ENCODE results near the gene FOXQ1. TPM values are rescaled to one million over a fixed set of nuclear protein-coding genes. Genes with fewer than 3 reads are reported as not detected.

FOXQ1 gene
- total RNA-seq, 1 donor from 2014 or later = not detected

DNA sequence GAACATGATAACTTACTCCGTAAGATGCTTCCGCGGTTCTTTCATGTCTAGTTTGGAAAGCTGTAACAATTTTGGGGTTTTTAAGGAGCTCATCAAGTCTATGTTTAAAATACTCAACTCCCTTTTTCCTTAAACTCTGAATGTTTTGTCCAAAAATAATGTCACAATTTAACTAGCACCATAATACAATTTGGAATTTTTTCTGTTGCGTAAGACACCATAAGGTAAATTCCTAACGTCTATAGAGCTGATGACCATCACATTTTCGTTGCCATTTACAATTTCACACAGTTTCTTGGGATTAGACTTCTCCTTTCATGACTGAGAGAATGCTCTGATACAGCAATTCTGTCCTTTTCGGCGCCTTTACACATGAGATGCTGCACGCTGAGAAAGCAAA, 50.7 kb downstream of the FOXQ1 start:
- TF ChIP-seq, protein P1, sequence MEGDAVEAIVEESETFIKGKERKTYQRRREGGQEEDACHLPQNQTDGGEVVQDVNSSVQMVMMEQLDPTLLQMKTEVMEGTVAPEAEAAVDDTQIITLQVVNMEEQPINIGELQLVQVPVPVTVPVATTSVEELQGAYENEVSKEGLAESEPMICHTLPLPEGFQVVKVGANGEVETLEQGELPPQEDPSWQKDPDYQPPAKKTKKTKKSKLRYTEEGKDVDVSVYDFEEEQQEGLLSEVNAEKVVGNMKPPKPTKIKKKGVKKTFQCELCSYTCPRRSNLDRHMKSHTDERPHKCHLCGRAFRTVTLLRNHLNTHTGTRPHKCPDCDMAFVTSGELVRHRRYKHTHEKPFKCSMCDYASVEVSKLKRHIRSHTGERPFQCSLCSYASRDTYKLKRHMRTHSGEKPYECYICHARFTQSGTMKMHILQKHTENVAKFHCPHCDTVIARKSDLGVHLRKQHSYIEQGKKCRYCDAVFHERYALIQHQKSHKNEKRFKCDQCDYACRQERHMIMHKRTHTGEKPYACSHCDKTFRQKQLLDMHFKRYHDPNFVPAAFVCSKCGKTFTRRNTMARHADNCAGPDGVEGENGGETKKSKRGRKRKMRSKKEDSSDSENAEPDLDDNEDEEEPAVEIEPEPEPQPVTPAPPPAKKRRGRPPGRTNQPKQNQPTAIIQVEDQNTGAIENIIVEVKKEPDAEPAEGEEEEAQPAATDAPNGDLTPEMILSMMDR (IDR thresholded peaks at IDR 0.05) = no peak
- ChIA-PET CTCF (no interaction called here), POLR2A (no interaction called here)
- Mint-ChIP-seq H3K4me1 (no peaks in the 10 kb centered on the region), H3K36me3 (ENCODE audit: low read depth) (no peaks in the 10 kb centered on the region), H3K27ac (no peak overlapping the region), H3K9me3 (peaks cover 3% of the 10 kb centered on the region), H3K27me3 (peaks cover 32% of the 10 kb centered on the region), H3K4me3 (no peak overlapping the region)
- DNase-seq (no peak), ATAC-seq (ENCODE audit: low read depth) (no peak)
- intact Hi-C loops (cut with micrococcal nuclease) = no loop called here

DNA sequence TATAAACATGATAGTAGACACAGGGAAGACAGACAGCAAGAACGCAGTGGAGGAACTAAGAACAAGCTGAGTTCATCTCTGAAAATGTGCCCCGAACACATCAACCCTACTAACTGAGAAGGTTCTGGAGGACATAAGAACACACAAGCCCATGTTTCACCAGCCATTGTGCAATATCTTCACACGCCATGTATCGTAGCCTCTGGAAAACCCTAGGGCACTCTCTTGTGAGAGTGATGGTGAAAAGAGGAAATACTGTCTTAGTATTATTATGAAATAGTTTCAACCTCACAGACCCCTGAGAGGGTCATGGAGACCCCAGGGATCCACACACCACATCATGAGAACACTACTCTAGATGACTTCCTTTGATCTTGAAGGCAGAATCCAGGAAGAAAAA, 51.4 kb downstream of the FOXQ1 start:
- H3K36me3 Mint-ChIP-seq (ENCODE audit: low read depth) = no peaks in the 10 kb centered on the region
- ChIA-PET CTCF (no interaction called here), POLR2A (no interaction called here)
- H3K4me3 Mint-ChIP-seq = no peak overlapping the region
- DNase-seq (no peak), ATAC-seq (ENCODE audit: low read depth) (no peak)
- TF ChIP-seq, protein P1 (IDR thresholded peaks at IDR 0.05) = no peak
- H3K9me3 Mint-ChIP-seq = peaks cover 3% of the 10 kb centered on the region
- H3K4me1 Mint-ChIP-seq = no peaks in the 10 kb centered on the region
- no peak overlapping the region for H3K27ac Mint-ChIP-seq
- intact Hi-C loops (cut with micrococcal nuclease) = no loop called here
- H3K27me3 Mint-ChIP-seq = peaks cover 38% of the 10 kb centered on the region

DNA sequence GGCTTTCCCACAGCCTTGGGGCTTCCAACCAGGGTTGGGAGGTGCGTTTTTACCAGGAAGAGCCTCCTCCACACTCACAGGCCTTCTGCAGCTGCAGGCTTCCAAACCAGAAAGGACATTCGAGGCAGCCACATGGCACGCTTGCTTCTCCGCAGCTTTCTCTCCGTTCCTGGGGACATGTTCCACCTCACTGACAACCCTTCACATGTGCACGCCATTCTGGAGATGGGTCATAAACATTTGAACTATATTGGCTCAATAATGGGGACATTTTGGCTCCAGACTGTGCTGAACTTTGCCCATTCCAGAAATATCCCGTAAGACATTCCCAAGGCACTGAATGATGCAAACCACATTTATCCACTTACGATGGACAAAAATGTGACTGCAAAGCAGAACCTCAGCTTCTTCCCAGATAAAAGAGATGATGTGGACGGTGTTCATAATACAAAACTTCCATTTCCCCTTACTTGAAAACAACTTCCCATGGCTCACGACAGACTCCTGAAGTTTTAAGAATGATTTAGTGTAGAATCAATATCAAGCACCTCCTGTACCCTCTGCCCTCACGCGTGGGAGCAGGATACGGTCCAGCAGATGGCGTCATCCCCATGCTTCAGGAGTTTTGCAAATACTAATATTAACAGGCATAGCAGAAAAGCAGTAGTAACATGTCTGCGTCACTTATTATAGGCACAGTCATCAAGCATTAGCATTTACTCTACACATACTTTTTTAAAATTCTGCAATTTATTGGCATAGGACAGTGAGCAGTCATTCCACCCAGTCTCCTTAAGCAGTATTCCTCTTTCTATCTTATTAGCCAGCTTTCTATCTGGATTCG, 52.1 kb downstream of the FOXQ1 start:
- Mint-ChIP-seq H3K27ac (no peak overlapping the region), H3K4me1 (no peaks in the 10 kb centered on the region), H3K27me3 (peaks cover 44% of the 10 kb centered on the region), H3K36me3 (ENCODE audit: low read depth) (no peaks in the 10 kb centered on the region), H3K4me3 (no peak overlapping the region), H3K9me3 (peaks cover 3% of the 10 kb centered on the region)
- ChIA-PET POLR2A (no interaction called here), CTCF (no interaction called here)
- intact Hi-C loops (cut with micrococcal nuclease) = no loop called here
- ATAC-seq (ENCODE audit: low read depth) = no peak
- TF ChIP-seq, protein P1 (IDR thresholded peaks at IDR 0.05) = no peak
- no peak for DNase-seq

Other genes with a start within 250 kb of the FOXQ1 start
- gene FOXF2, start 77.5 kb downstream of the FOXQ1 start, total RNA-seq = not detected in 2 replicates

Measured in activated B cell treated with CpG ODN at 0.5 μM for 24 hours (primary cell).